Mesodermal cell (in vitro differentiated cells): ENCODE data around the gene HLA-B.

Source experiments
- H3K27ac ChIP-seq: 2 replicates; pipeline ENCODE4 v1.7.0; 2013; ENCODE audit warnings: mild to moderate bottlenecking, low read depth, low read length, moderate library complexity; ENCODE audit not compliant: severe bottlenecking
- H3K36me3 ChIP-seq: 2 replicates; pipeline ENCODE4 v1.7.1; 2013; ENCODE audit warnings: mild to moderate bottlenecking, low read length, moderate library complexity; ENCODE audit not compliant: control insufficient read depth, insufficient read depth
- H3K4me1 ChIP-seq: one replicate; pipeline ENCODE4 v1.7.1; 2013; ENCODE audit warnings: mild to moderate bottlenecking, low read length; ENCODE audit not compliant: insufficient read depth, control insufficient read depth, poor library complexity, severe bottlenecking
- H3K4me3 ChIP-seq: 2 replicates; pipeline ENCODE4 v1.7.0; 2013; ENCODE audit warnings: low read length, control low read depth, mild to moderate bottlenecking; ENCODE audit not compliant: insufficient read depth, poor library complexity, severe bottlenecking; ENCODE audit errors: extremely low read depth
- H3K9me3 ChIP-seq: 2 replicates; pipeline ENCODE4 v1.7.1; 2013; ENCODE audit warnings: mild to moderate bottlenecking, low read length, moderate library complexity; ENCODE audit not compliant: control insufficient read depth
- WGBS, 2 experiments: methylation state at CpG; one replicate each; pipeline ENCODE4 v1.1.5; 2013; ENCODE audit warnings: missing lambda C conversion rate in 2 of 2; ENCODE audit not compliant: insufficient coverage in 2 of 2; 5-methylcytosine and 5-hydroxymethylcytosine counted together

HLA-B gene

GRCh38 chr6:31304683-31305082, 52.3 kb downstream of the HLA-B start:
- Histone ChIP-seq H3K9me3 (no peaks in the 10 kb centered on the region), H3K4me3 (no peak overlapping the region), H3K4me1 (no peaks in the 10 kb centered on the region), H3K36me3 (no peaks in the 10 kb centered on the region), H3K27ac (no peak overlapping the region)
- 74 to 77% methylated on average over 4 of the region's 4 CpGs for WGBS, 2 experiments
